GM19455 (cell line): ENCODE measurements around the gene DUSP15.
"Not testable (repeated sequence)": the region's sequence is repeated elsewhere in the genome, so short reads cannot be mapped to it uniquely, and the experiment has no call there.

Experiments used
- ATAC-seq: cut with Tn5 transposase; IDR thresholded peaks from one replicate; pipeline ENCODE4 v1.9.1; 2021; ENCODE audit not compliant: unreplicated experiment

The DUSP15 gene

GRCh38 chr20:31841928-31842327 is 28.4 kb downstream of the DUSP15 start:
- no peak for ATAC-seq

- ATAC-seq = no peak
Observed at GRCh38 chr20:31840906-31841816, 29.2 kb downstream of the DUSP15 start.

- ATAC-seq = no peak
Observed at GRCh38 chr20:31839782-31840487, 30.4 kb downstream of the DUSP15 start.

- ATAC-seq = no peak
Observed at GRCh38 chr20:31838646-31839292, 31.6 kb downstream of the DUSP15 start.

- no peak for ATAC-seq
Observed at GRCh38 chr20:31837896-31838397, 32.4 kb downstream of the DUSP15 start.

GRCh38 chr20:31836853-31837608 is 33.3 kb downstream of the DUSP15 start:
- no peak for ATAC-seq

- ATAC-seq = no peak
Observed at GRCh38 chr20:31835977-31836852, 34.1 kb downstream of the DUSP15 start.

- ATAC-seq = no peak
Observed at GRCh38 chr20:31835554-31835953, 34.8 kb downstream of the DUSP15 start.

GRCh38 chr20:31833931-31834521 is 36.3 kb downstream of the DUSP15 start:
- ATAC-seq = no peak

- ATAC-seq = no peak
Observed at GRCh38 chr20:31833130-31833930, 37.0 kb downstream of the DUSP15 start.

GRCh38 chr20:31831771-31832306 is 38.5 kb downstream of the DUSP15 start:
- no peak for ATAC-seq

- no peak for ATAC-seq
Observed at GRCh38 chr20:31831211-31831610, 39.1 kb downstream of the DUSP15 start.

- no peak for ATAC-seq
Observed at GRCh38 chr20:31830406-31830981, 39.8 kb downstream of the DUSP15 start.

GRCh38 chr20:31829731-31830130 is 40.6 kb downstream of the DUSP15 start:
- ATAC-seq = no peak

GRCh38 chr20:31828016-31828415 is 42.3 kb downstream of the DUSP15 start:
- ATAC-seq = not testable (repeated sequence)

- ATAC-seq = no peak
Observed at GRCh38 chr20:31827059-31827458, 43.3 kb downstream of the DUSP15 start.

- ATAC-seq = no peak
Observed at GRCh38 chr20:31826074-31826473, 44.3 kb downstream of the DUSP15 start.
